GM10847 (cell line): ENCODE data around the gene ATG4A.

Experiments
- POLR2A ChIP-seq: IDR thresholded peaks from 2 replicates; pipeline ENCODE4 v1.6.1; 2011; ENCODE audit not compliant: insufficient read length; ENCODE audit errors: extremely low read depth

The ATG4A gene

GRCh38 chrX:108148524-108148923 is 56.9 kb downstream of the ATG4A start:
- TF ChIP-seq POLR2A: no peak

GRCh38 chrX:108156082-108156481 is 64.5 kb downstream of the ATG4A start:
- no peak for TF ChIP-seq POLR2A

GRCh38 chrX:108156934-108157466 is 65.4 kb downstream of the ATG4A start:
- TF ChIP-seq POLR2A: no peak

GRCh38 chrX:108157628-108158027 is 66.0 kb downstream of the ATG4A start:
- TF ChIP-seq POLR2A: no peak

GRCh38 chrX:108159028-108159670 is 67.6 kb downstream of the ATG4A start:
- no peak for TF ChIP-seq POLR2A

- no peak for TF ChIP-seq POLR2A
Observed at GRCh38 chrX:108160309-108160708, 68.7 kb downstream of the ATG4A start.

GRCh38 chrX:108162265-108162664 is 70.7 kb downstream of the ATG4A start:
- no peak for TF ChIP-seq POLR2A

- no peak for TF ChIP-seq POLR2A
Observed at GRCh38 chrX:108163333-108164082, 71.9 kb downstream of the ATG4A start.

- TF ChIP-seq POLR2A: no peak
Observed at GRCh38 chrX:108165383-108166111, 74.0 kb downstream of the ATG4A start.

- no peak for TF ChIP-seq POLR2A
Observed at GRCh38 chrX:108167211-108167872, 75.8 kb downstream of the ATG4A start.

- TF ChIP-seq POLR2A: no peak
Observed at GRCh38 chrX:108168961-108169740, 77.6 kb downstream of the ATG4A start.

GRCh38 chrX:108169768-108170167 is 78.2 kb downstream of the ATG4A start:
- no peak for TF ChIP-seq POLR2A

- TF ChIP-seq POLR2A: no peak
Observed at GRCh38 chrX:108171671-108172070, 80.1 kb downstream of the ATG4A start.

GRCh38 chrX:108173874-108174273 is 82.3 kb downstream of the ATG4A start:
- no peak for TF ChIP-seq POLR2A
